ENCODE measurements around the gene PADI4.

DNA sequence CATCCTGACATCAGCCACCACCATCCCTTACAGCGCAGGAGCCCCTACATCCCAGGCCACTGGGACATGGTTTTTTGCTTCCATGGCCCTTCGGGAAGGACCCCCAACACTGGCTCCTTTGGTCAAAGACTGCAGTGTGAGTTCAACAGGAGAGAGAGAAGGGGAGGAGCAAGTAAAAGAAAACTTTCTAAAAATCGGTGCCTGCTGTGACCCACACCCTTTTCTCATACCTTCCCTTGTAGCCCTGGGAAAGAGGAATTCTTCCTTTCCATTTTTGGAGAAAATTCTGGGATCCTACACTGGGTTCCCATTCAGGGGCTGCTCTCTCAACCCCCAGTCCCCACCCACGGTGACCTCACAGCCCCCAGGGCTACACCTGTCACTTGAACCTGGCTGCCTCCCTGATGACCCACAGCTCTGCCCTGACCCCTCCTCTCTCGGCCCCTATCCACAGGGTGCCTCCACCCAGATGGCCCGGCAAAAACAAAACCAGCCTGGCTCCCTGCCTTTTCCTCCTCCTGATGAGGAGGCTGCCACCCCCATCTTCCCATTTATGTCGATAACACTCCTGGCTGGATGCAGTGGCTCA is 7.6 kb downstream of the PADI4 start:
- TF ChIP-seq, protein P1, sequence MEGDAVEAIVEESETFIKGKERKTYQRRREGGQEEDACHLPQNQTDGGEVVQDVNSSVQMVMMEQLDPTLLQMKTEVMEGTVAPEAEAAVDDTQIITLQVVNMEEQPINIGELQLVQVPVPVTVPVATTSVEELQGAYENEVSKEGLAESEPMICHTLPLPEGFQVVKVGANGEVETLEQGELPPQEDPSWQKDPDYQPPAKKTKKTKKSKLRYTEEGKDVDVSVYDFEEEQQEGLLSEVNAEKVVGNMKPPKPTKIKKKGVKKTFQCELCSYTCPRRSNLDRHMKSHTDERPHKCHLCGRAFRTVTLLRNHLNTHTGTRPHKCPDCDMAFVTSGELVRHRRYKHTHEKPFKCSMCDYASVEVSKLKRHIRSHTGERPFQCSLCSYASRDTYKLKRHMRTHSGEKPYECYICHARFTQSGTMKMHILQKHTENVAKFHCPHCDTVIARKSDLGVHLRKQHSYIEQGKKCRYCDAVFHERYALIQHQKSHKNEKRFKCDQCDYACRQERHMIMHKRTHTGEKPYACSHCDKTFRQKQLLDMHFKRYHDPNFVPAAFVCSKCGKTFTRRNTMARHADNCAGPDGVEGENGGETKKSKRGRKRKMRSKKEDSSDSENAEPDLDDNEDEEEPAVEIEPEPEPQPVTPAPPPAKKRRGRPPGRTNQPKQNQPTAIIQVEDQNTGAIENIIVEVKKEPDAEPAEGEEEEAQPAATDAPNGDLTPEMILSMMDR (IDR thresholded peaks at IDR 0.05): no peak
- TF ChIP-seq POLR2A (IDR thresholded peaks at IDR 0.05): no peak
